Measurements from ENCODE around the gene SNAPC5.

The SNAPC5 gene

GRCh38 chr15:66459818-66460615 is 37.5 kb downstream of the SNAPC5 start:
- DNase-seq (ENCODE audit: low read depth in 2 of 2): no peak

DNA sequence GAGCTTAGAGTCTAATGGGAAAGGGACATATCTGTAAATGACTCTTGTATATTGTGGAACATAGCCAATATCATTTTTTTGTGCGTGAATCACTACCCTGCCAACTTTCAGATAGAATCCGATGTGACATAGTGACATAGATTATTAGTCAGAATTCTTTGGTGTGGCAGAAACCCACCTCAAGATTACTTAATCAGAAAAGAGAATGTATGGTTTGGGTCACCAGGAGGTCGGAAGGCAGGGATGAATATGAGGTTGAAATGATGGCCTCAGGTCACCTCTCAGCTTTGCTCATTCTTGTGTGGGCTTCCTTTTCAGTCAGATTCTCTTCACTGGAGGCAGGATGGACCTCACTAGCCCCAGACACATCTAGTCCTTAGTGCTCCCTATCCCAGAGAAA is 41.4 kb downstream of the SNAPC5 start:
- no peak for DNase-seq (ENCODE audit: low read depth in 2 of 2)

DNA sequence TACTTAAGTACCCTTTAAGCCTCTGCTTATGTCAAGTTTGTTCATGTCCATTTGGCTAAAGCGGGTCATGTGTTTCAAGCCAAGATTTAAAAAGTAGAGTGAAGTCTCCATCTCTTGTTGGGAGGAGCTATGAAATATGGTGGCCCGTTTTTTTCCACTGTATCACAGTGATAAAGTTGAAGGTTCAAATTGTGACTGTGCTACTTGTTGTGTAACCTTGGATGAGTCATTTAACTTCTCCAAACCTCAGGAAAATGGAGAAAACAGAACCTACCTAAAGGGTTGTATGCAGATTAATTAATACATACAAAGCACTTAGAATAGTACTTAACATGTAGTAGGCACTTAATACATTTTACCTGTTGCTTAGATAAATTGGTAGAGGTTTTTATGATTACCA is 43.4 kb downstream of the SNAPC5 start:
- DNase-seq (ENCODE audit: low read depth in 2 of 2): no peak

DNA sequence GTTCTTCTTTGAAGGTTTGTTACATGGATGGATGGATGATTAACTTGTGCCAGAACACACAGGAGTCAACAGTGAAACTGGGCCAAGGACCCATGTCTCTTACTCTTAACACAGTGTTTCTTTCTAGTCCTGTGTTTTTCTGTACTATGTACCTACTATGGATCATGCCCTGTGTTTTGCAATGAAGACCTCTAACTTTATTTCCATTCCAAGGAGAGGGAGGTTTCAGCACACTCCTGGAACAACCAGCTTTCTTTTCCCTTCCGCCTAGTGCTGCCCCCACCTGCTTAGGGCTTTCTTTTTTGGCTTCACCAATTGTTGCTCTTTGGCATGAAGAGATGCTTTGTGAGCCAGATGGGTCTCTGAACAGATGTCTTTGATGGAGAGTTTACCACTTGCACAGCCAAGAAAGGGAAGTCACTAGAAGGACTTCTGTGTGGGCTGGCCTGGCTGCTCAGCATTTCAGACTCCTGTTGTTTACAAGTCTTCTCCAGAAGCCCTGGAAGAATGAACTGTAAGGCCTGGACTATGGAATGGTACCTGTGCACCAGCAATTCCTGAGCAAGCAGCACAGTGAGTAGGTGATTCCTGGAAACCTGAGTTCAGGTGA is 44.5 kb downstream of the SNAPC5 start:
- DNase-seq (ENCODE audit: low read depth in 2 of 2): no peak

GRCh38 chr15:66452420-66452819 is 45.1 kb downstream of the SNAPC5 start:
- DNase-seq (ENCODE audit: low read depth in 2 of 2): no peak
